ENCODE measurements around the gene TPRG1L. TPM values are rescaled to one million over a fixed set of nuclear protein-coding genes. Genes with fewer than 3 reads are reported as not detected.

Gene TPRG1L
- total RNA-seq, 3 donors from 2014 or later (not counting 1 experiment from before 2014, with no cell fraction given) = 36.2 to 46.7 (median 37.9) TPM

GRCh38 chr1:3599816-3600215, 25.0 kb upstream of the TPRG1L start:
- Mint-ChIP-seq H3K27ac (peak overlapping the region; percentile 76 to 93), H3K27me3 (ENCODE audit: low read depth in 2 of 2) (no peaks in the 10 kb centered on the region), H3K4me3 (peak overlapping the region; percentile 58), H3K9me3 (no peaks in the 10 kb centered on the region), H3K4me1 (peaks cover 28 to 42% of the 10 kb centered on the region in 2 donors), H3K36me3 (no peaks in the 10 kb centered on the region)
- TF ChIP-seq, protein P1, sequence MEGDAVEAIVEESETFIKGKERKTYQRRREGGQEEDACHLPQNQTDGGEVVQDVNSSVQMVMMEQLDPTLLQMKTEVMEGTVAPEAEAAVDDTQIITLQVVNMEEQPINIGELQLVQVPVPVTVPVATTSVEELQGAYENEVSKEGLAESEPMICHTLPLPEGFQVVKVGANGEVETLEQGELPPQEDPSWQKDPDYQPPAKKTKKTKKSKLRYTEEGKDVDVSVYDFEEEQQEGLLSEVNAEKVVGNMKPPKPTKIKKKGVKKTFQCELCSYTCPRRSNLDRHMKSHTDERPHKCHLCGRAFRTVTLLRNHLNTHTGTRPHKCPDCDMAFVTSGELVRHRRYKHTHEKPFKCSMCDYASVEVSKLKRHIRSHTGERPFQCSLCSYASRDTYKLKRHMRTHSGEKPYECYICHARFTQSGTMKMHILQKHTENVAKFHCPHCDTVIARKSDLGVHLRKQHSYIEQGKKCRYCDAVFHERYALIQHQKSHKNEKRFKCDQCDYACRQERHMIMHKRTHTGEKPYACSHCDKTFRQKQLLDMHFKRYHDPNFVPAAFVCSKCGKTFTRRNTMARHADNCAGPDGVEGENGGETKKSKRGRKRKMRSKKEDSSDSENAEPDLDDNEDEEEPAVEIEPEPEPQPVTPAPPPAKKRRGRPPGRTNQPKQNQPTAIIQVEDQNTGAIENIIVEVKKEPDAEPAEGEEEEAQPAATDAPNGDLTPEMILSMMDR (IDR thresholded peaks at IDR 0.05) = no peak
- no peaks in the 10 kb centered on the region for H3K27me3 ChIP-seq (ENCODE audit: control insufficient read depth, insufficient read depth, low read length)
- DNase-seq = peak in 1 of 2 donors; percentile 47
- H3K4me3 ChIP-seq (ENCODE audit: low read length) = no peak overlapping the region
- H3K36me3 ChIP-seq (ENCODE audit: control insufficient read depth, insufficient read depth, low read length) = no peaks in the 10 kb centered on the region
- ATAC-seq = peak; percentile 54 to 81 (median 79)
- H3K27ac ChIP-seq (ENCODE audit: low read length) = peak overlapping the region; percentile 57
- intact Hi-C loops (cut with micrococcal nuclease) = no loop called here
- 42% methylated on average over 15 of the region's 15 CpGs for WGBS (ENCODE audit: insufficient coverage)
- H3K4me1 ChIP-seq (ENCODE audit: control insufficient read depth, insufficient read depth, low read length) = peaks cover 41% of the 10 kb centered on the region
- H3K9me3 ChIP-seq (ENCODE audit: control insufficient read depth, insufficient read depth, low read length) = no peaks in the 10 kb centered on the region

DNA sequence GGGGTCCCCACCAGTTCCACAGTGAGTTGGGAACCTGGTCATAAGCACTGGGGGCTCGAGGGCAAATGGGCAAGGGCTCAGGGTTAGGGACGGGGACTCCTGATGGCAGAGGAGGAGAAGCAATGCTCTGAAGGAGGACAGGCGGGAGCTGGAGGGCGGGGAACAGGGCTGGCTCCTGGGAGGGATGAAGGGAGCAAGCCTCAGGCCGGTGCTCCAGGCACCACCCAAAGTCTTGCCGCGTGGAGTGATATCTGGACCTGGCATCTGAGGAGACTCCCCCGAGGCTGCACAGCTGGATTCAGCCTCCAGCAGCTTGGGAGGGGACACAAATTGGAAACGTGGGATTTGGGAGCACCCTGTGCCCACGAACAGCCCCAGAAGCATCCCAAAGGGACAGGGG, 24.5 kb upstream of the TPRG1L start:
- Histone ChIP-seq H3K9me3 (ENCODE audit: control insufficient read depth, insufficient read depth, low read length) (no peaks in the 10 kb centered on the region), H3K27me3 (ENCODE audit: control insufficient read depth, insufficient read depth, low read length) (no peaks in the 10 kb centered on the region), H3K4me1 (ENCODE audit: control insufficient read depth, insufficient read depth, low read length) (peaks cover 41% of the 10 kb centered on the region), H3K27ac (ENCODE audit: low read length) (peak overlapping the region; percentile 57), H3K4me3 (ENCODE audit: low read length) (no peak overlapping the region), H3K36me3 (ENCODE audit: control insufficient read depth, insufficient read depth, low read length) (no peaks in the 10 kb centered on the region)
- H3K9me3 Mint-ChIP-seq = no peaks in the 10 kb centered on the region
- H3K4me1 Mint-ChIP-seq = peaks cover 28 to 42% of the 10 kb centered on the region in 2 donors
- 88% methylated on average over 10 of the region's 10 CpGs for WGBS (ENCODE audit: insufficient coverage)
- TF ChIP-seq, protein P1 (IDR thresholded peaks at IDR 0.05) = no peak
- no peaks in the 10 kb centered on the region for H3K36me3 Mint-ChIP-seq
- no peaks in the 10 kb centered on the region for H3K27me3 Mint-ChIP-seq (ENCODE audit: low read depth in 2 of 2)
- H3K27ac Mint-ChIP-seq = peak overlapping the region; percentile 76 to 93
- H3K4me3 Mint-ChIP-seq = no peak overlapping the region
- DNase-seq (no peak), ATAC-seq (no peak)
- intact Hi-C loops (cut with micrococcal nuclease) = no loop called here

DNA sequence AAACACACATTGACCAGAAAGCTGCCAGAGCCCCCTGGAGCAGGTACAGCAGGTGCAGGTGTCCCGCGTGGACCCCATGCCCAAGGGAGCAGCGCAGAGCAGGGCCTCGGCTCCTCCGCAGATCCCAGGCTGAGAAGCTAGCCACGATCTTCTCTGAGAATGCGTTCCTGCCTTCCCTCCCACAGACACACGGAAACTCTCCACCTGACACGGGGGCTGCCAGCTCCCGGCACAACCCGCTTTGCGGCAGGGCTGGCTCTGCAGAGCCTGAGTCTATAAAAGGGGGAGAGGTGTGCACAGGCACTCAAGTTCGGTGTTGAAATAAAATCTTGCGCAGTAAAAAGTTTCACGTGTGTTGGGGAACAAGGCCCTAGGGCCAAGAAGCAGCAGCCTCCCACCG, 23.1 kb upstream of the TPRG1L start:
- TF ChIP-seq, protein P1 (IDR thresholded peaks at IDR 0.05) = no peak
- H3K36me3 Mint-ChIP-seq = no peaks in the 10 kb centered on the region
- Histone ChIP-seq H3K9me3 (ENCODE audit: control insufficient read depth, insufficient read depth, low read length) (no peaks in the 10 kb centered on the region), H3K36me3 (ENCODE audit: control insufficient read depth, insufficient read depth, low read length) (no peaks in the 10 kb centered on the region), H3K4me3 (ENCODE audit: low read length) (no peak overlapping the region), H3K4me1 (ENCODE audit: control insufficient read depth, insufficient read depth, low read length) (peaks cover 39% of the 10 kb centered on the region), H3K27ac (ENCODE audit: low read length) (no peak overlapping the region), H3K27me3 (ENCODE audit: control insufficient read depth, insufficient read depth, low read length) (no peaks in the 10 kb centered on the region)
- peak overlapping the region; percentile 8 for H3K4me3 Mint-ChIP-seq
- ATAC-seq (no peak), DNase-seq (no peak)
- peaks cover 28 to 36% of the 10 kb centered on the region in 2 donors for H3K4me1 Mint-ChIP-seq
- no peaks in the 10 kb centered on the region for H3K9me3 Mint-ChIP-seq
- intact Hi-C loops (cut with micrococcal nuclease) = no loop called here
- no peaks in the 10 kb centered on the region for H3K27me3 Mint-ChIP-seq (ENCODE audit: low read depth in 2 of 2)
- 78% methylated on average over 16 of the region's 16 CpGs for WGBS (ENCODE audit: insufficient coverage)
- peak overlapping the region in 1 of 2 donors; percentile 25 for H3K27ac Mint-ChIP-seq

- Mint-ChIP-seq H3K4me3 (no peak overlapping the region), H3K36me3 (no peaks in the 10 kb centered on the region), H3K27ac (no peak overlapping the region), H3K4me1 (peaks cover 24 to 30% of the 10 kb centered on the region in 2 donors), H3K9me3 (no peaks in the 10 kb centered on the region), H3K27me3 (ENCODE audit: low read depth in 2 of 2) (no peaks in the 10 kb centered on the region)
- H3K36me3 ChIP-seq (ENCODE audit: control insufficient read depth, insufficient read depth, low read length) = no peaks in the 10 kb centered on the region
- DNase-seq (no peak), ATAC-seq (no peak)
- H3K4me3 ChIP-seq (ENCODE audit: low read length) = no peak overlapping the region
- H3K9me3 ChIP-seq (ENCODE audit: control insufficient read depth, insufficient read depth, low read length) = no peaks in the 10 kb centered on the region
- peaks cover 33% of the 10 kb centered on the region for H3K4me1 ChIP-seq (ENCODE audit: control insufficient read depth, insufficient read depth, low read length)
- 91% methylated on average over 21 of the region's 21 CpGs for WGBS (ENCODE audit: insufficient coverage)
- H3K27ac ChIP-seq (ENCODE audit: low read length) = no peak overlapping the region
- H3K27me3 ChIP-seq (ENCODE audit: control insufficient read depth, insufficient read depth, low read length) = no peaks in the 10 kb centered on the region
- TF ChIP-seq, protein P1 (IDR thresholded peaks at IDR 0.05) = no peak
- intact Hi-C loops (cut with micrococcal nuclease) = no loop called here
Observed at GRCh38 chr1:3602375-3602774, 22.4 kb upstream of the TPRG1L start.

Data from natural killer cell (primary cell).